Kidney epithelial cell (primary cell): ENCODE data around the gene TP73. TPM values are rescaled to one million over a fixed set of nuclear protein-coding genes. Genes with fewer than 3 reads are reported as not detected.
"Not testable (repeated sequence)": the region's sequence is repeated elsewhere in the genome, so short reads cannot be mapped to it uniquely, and the experiment has no call there.

Experiments
- DNase-seq: peaks from one replicate; pipeline ENCODE4 v3.0.0-alpha.2; 2010; ENCODE audit warnings: low read depth
- H3K27me3 ChIP-seq: 2 replicates; pipeline ENCODE4 v1.6.0; 2011; ENCODE audit warnings: low read length; ENCODE audit not compliant: control insufficient read depth, insufficient read depth
- H3K36me3 ChIP-seq: 2 replicates; pipeline ENCODE4 v1.5.1; 2011; ENCODE audit warnings: low read length; ENCODE audit not compliant: control insufficient read depth, insufficient read depth
- H3K4me3 ChIP-seq: 2 replicates; pipeline ENCODE4 v1.5.1; 2011; ENCODE audit warnings: low read depth, mild to moderate bottlenecking, control low read depth, low read length
- total RNA-seq: library from RNA; depleted of rRNA; stranded (reverse); fragments of >200 nt; gene quantifications from 2 replicates; pipeline ENCODE4 v1.2.3, GENCODE V29; 2015
- TF ChIP-seq, protein P1 (sequence below): IDR thresholded peaks from 2 replicates; pipeline ENCODE4 v1.5.1; 2011; ENCODE audit warnings: mild to moderate bottlenecking, moderate library complexity, low read length, control low read depth, inconsistent platforms; ENCODE audit not compliant: insufficient read depth, poor library complexity, severe bottlenecking

Gene TP73
- total RNA-seq, 1 donor from 2014 or later, result 0.04 TPM

DNA sequence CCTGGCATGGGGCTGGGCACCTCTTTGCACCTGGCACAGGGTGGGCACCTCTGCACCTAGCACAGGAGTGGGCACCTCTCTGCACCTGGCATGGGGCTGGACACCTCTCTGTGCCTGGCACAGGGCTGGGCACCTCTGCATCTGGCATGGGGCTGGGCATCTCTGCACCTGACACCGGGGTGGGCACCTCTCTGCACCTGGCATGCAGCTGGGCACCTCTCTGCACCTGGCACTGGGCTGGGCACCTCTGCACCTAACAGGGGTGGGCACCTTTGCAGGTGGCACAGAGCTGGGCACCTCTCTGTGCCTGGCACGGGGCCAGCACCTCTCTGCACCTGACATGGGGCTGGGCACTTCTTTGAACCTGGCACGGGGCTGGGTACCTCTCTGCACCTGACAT is 70.5 kb downstream of the TP73 start:
- TF ChIP-seq, protein P1, sequence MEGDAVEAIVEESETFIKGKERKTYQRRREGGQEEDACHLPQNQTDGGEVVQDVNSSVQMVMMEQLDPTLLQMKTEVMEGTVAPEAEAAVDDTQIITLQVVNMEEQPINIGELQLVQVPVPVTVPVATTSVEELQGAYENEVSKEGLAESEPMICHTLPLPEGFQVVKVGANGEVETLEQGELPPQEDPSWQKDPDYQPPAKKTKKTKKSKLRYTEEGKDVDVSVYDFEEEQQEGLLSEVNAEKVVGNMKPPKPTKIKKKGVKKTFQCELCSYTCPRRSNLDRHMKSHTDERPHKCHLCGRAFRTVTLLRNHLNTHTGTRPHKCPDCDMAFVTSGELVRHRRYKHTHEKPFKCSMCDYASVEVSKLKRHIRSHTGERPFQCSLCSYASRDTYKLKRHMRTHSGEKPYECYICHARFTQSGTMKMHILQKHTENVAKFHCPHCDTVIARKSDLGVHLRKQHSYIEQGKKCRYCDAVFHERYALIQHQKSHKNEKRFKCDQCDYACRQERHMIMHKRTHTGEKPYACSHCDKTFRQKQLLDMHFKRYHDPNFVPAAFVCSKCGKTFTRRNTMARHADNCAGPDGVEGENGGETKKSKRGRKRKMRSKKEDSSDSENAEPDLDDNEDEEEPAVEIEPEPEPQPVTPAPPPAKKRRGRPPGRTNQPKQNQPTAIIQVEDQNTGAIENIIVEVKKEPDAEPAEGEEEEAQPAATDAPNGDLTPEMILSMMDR, result no peak
- peaks cover 28% of the 10 kb centered on the region for H3K27me3 ChIP-seq
- no peak for DNase-seq
- H3K4me3 ChIP-seq, result no peak overlapping the region
- no peaks in the 10 kb centered on the region for H3K36me3 ChIP-seq

DNA sequence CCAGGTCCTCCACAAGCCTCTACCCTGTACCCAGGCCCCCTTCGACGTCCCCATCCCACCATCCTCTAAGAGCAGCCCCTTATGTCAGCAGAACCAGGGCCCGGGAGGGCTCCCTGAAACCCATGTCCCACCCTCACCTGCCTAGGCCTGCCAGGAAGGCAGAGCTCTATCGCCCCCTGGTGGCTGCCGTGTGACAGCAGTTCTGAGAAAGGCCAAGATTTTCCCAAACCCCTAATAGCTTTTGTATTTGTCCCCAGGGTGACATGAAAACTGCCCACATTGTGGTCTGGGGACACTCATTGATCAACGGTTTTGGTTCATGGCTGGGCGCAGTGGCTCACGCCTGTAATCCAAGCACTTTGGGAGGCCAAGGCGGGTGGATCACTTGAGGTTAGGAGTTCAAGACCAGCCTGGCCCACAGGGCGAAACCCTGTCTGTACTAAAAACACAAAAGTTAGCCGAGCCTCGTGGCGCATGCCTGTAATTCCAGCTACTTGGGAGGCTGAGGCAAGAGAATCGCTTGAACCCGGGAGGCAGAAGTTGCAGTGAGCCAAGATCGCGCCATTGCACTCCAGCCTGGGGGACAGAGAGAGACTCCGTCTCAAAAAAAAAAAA is 72.2 kb downstream of the TP73 start:
- H3K4me3 ChIP-seq, H3K36me3 ChIP-seq, DNase-seq: not testable (repeated sequence)
- H3K27me3 ChIP-seq, result peaks cover 17% of the 10 kb centered on the region
- TF ChIP-seq, protein P1, result peak; percentile 97

DNA sequence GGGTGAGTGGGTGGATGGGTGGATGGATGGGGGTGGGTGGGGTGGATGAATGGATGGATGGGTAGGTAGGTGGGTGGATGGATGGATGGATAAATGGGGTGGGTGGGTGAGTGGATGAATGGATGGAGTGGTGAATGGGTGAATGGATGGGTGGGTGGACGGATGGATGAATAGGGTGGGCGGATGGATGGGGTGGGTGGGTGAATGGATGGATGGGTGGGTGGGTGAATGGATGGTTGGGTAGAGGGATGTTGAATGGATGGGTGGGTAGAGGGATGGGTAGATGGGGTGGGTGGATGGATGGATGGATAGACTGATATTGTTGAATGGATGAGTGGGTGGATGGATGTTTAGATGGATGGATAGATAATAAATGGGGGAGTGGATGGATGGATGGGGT is 73.0 kb downstream of the TP73 start:
- DNase-seq, result no peak
- H3K4me3 ChIP-seq, result no peak overlapping the region
- H3K36me3 ChIP-seq, result no peaks in the 10 kb centered on the region
- H3K27me3 ChIP-seq, result peaks cover 21% of the 10 kb centered on the region
- TF ChIP-seq, protein P1, result no peak

- DNase-seq, result no peak
- TF ChIP-seq, protein P1, result peak; percentile 56
- no peaks in the 10 kb centered on the region for H3K36me3 ChIP-seq
- peaks cover 33% of the 10 kb centered on the region for H3K27me3 ChIP-seq
- H3K4me3 ChIP-seq, result no peak overlapping the region
Observed at GRCh38 chr1:3727042-3727824, 74.9 kb downstream of the TP73 start.

DNA sequence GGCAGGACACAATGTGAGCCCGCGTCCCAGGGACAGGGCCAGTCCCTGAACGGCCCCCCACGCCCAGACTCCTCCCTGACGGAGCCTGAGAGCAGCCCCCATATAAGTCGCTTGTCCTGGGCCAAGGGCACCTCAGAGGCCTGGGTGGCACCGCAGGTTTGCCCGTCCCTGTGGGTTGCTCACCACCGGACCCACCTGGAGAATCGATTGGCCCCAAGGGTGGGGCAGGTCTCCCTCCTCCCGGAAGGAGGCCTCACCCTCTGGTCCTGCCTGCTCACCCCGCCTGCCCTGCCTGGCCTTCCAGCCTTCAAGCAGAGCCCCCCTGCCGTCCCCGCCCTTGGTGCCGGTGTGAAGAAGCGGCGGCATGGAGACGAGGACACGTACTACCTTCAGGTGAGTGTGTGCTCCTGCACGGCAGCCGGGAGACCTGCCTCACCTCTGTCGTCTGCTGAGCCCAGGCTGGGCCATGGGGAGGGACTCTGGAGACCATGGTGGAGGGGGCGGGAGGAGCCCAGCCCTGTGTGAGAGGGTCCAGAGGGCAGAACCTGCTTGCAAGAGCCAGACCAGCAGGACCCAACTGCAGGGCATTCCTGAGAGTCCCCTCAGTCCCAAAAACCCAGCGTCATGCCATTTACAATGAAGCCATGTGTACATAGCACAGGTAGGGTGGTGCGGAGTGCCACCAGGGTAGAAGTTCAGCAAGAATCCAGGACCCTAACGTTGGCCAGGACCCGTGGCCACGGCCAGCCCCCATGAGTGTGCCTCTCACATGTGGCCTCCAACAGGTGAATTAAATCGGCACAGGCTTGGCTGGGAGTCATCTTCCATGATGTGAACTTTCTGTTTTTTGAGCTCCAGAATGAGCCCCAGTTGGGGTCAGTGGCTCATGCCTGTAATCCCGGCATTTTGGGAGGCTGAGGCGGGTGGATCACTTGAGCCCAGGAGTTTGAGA is 75.8 kb downstream of the TP73 start:
- TF ChIP-seq, protein P1, result no peak
- H3K36me3 ChIP-seq, result no peaks in the 10 kb centered on the region
- no peak for DNase-seq
- H3K27me3 ChIP-seq, result peaks cover 41% of the 10 kb centered on the region
- no peak overlapping the region for H3K4me3 ChIP-seq
